Heart right ventricle (tissue), 16 donors: Measurements from ENCODE around the gene GPHN. TPM values are rescaled to one million over a fixed set of nuclear protein-coding genes. Genes with fewer than 3 reads are reported as not detected.

Source experiments
- ATAC-seq, 8 donors: fragments of 200-7000 bp; cut with Tn5 transposase; one replicate each; pipeline ENCODE4 v1.9.1; 2020; ENCODE audit warnings: mild to moderate bottlenecking in 8 of 8, moderate library complexity in 8 of 8, moderate number of reproducible peaks in 1 of 8
- DNase-seq, 2 donors: peaks; one replicate each; pipeline ENCODE4 v3.0.0-alpha.2; 2020
- H3K27ac ChIP-seq, 10 donors: fragments of 200-600 bp; sonication (generic) in 2 of 10; one replicate each; pipeline versions ENCODE4 v1.5.0 to v1.8.0; 2020 to 2022; ENCODE audit warnings: mild to moderate bottlenecking in 3 of 10
- H3K27me3 ChIP-seq, 7 donors: fragments of 200-600 bp; one replicate each; pipeline ENCODE4 v1.8.0; 2021 to 2022; ENCODE audit warnings: mild to moderate bottlenecking in 2 of 7
- H3K36me3 ChIP-seq, 9 donors: fragments of 200-600 bp; sonication (generic) in 1 of 9; one replicate each; pipeline versions ENCODE4 v1.5.0 to v1.8.0; 2020 to 2022; ENCODE audit warnings: mild to moderate bottlenecking in 2 of 9
- H3K4me1 ChIP-seq, 9 donors: fragments of 200-600 bp; sonication (generic) in 1 of 9; one replicate each; pipeline versions ENCODE4 v1.5.0 to v1.8.0; 2020 to 2022; ENCODE audit warnings: mild to moderate bottlenecking in 4 of 9
- H3K4me3 ChIP-seq, 10 donors: fragments of 200-600 bp; sonication (generic) in 2 of 10; one replicate each; pipeline versions ENCODE4 v1.5.0 to v1.8.0; 2020 to 2022; ENCODE audit warnings: mild to moderate bottlenecking in 7 of 10, moderate library complexity in 2 of 10
- H3K9me3 ChIP-seq, 11 donors: fragments of 200-600 bp in 10 of 11; sonication (generic) in 2 of 11; one replicate each; pipeline versions ENCODE4 v1.5.0 to v1.8.0; 2013 to 2022; ENCODE audit warnings: mild to moderate bottlenecking in 2 of 11, control low read depth in 1 of 11, moderate library complexity in 1 of 11
- CTCF ChIP-seq, 9 donors: fragments of 200-600 bp; sonication (generic) in 2 of 9; IDR thresholded peaks; one replicate each; pipeline versions ENCODE4 v1.5.0 to v1.8.0; 2021 to 2022; ENCODE audit warnings: antibody characterized with exemption in 9 of 9, mild to moderate bottlenecking in 5 of 9, moderate library complexity in 1 of 9
- WGBS, 2 donors: extraction: QIAGEN DNeasy Blood & Tissue Kit; methylation state at CpG; one replicate each; pipeline ENCODE4 v1.1.7; 2013; ENCODE audit warnings: inconsistent platforms in 1 of 2; 5-methylcytosine and 5-hydroxymethylcytosine counted together
- intact Hi-C, 10 donors: fragments of 100-400 bp; cut with DNase I; formaldehyde crosslinking; loops; one replicate each; pipeline versions ENCODE4 v1.11.1 to v1.14.2; 2022
- polyA plus RNA-seq, 2 donors: library from polyadenylated mRNA; stranded (reverse); fragments of 200-250 nt; gene quantifications; one replicate each; pipeline ENCODE4 v1.2.3, GENCODE V29; 2013
- total RNA-seq, 10 donors: library from RNA; stranded (reverse); fragmentation: NEBNext Ultra II Directional in 3 of 10; extraction: Animal tissue kit (Norgen Biotek cat#: 25700) in 3 of 10; gene quantifications; one replicate each; pipeline versions ENCODE4 v1.2.1 to v1.2.4, GENCODE V29; 2021 to 2023
- donor health status: Arrhythmogenic right ventricular cardiomyopathy.
- donor health status: ischemic (EF 13 %, LVEDD 7.1; RV severe dilation, severe dysfunction).
- donor health status: healthy with polysubstance abuse.
- donor health status: DM: no; HTN: yes; CAD: no.
- donor health status: DM: no; HTN: no; CAD: no.
- donor health status: ischemic (EF 25% LVEDD 6.9; RV normal size, moderate dysfunction).
- donor health status: ischemic (EF 25% LVEDD 5.7; RV mildly dilated, moderate dysfunction).
- donor health status: healthy.
- donor health status: DM: yes; HTN: yes; CAD: no.
- donor health status: Ischemic cardiomyopathy.
- donor health status: ischemic (EF 35%, LVEDD 5.7; RV mildly dilated, moderate dysfunction).
- donor health status: nonischemic (EF 11% LVEDD 7.7; RV severe dilation, severe dysfunction).
- donor health status: DM: yes; HTN: yes; CAD: no.
- donor health status: PGD.
- donor health status: ischemic (EF 29% LVEDD 5.4; RV normal size, mild dysfunction).
- donor health status: nonischemic (EF 23%, LVEDD 6.1; RV moderate dilation, normal function).

The GPHN gene
- total and polyA plus RNA-seq, 12 donors: 12.2 to 48.0 (median 32.2) TPM

GRCh38 chr14:66606826-66607225 lies 98.9 kb downstream of the GPHN start:
- DNase-seq (no peak), ATAC-seq (no peak)
- no peaks in the 10 kb centered on the region for H3K27me3 ChIP-seq
- no peak overlapping the region for H3K4me3 ChIP-seq
- intact Hi-C loops: no loop called here
- H3K4me1 ChIP-seq: peaks cover 0 to 4% (median 0%) of the 10 kb centered on the region in 9 donors
- H3K36me3 ChIP-seq: no peaks in the 10 kb centered on the region
- 90 to 94% methylated on average over 2 of the region's 2 CpGs for WGBS, 2 donors
- H3K9me3 ChIP-seq: peaks cover 0 to 27% (median 0%) of the 10 kb centered on the region in 11 donors
- no peak overlapping the region for H3K27ac ChIP-seq
- no peak for TF ChIP-seq CTCF (IDR thresholded peaks at IDR 0.05)

GRCh38 chr14:66610154-66610563 lies 102.2 kb downstream of the GPHN start:
- WGBS, 2 donors: 76 to 78% methylated on average over 4 of the region's 4 CpGs
- no peaks in the 10 kb centered on the region for H3K36me3 ChIP-seq
- H3K4me3 ChIP-seq: no peak overlapping the region
- intact Hi-C loops: no loop called here
- H3K27ac ChIP-seq: no peak overlapping the region
- peaks cover 0 to 30% (median 0%) of the 10 kb centered on the region in 11 donors for H3K9me3 ChIP-seq
- TF ChIP-seq CTCF (IDR thresholded peaks at IDR 0.05): peak in 4 of 9 donors; percentile 11 to 25 (median 16)
- H3K4me1 ChIP-seq: no peaks in the 10 kb centered on the region
- no peaks in the 10 kb centered on the region for H3K27me3 ChIP-seq
- ATAC-seq (no peak), DNase-seq (no peak)

GRCh38 chr14:66613344-66613743 lies 105.4 kb downstream of the GPHN start:
- Histone ChIP-seq H3K4me3 (no peak overlapping the region), H3K4me1 (no peaks in the 10 kb centered on the region), H3K27ac (no peak overlapping the region), H3K9me3 (peaks cover 0 to 47% (median 12%) of the 10 kb centered on the region in 11 donors), H3K27me3 (no peaks in the 10 kb centered on the region), H3K36me3 (no peaks in the 10 kb centered on the region)
- ATAC-seq: no peak
- DNase-seq: no peak
- no peak for TF ChIP-seq CTCF (IDR thresholded peaks at IDR 0.05)
- intact Hi-C loops: no loop called here
- 92 to 99% methylated on average over 2 of the region's 2 CpGs for whole genome bisulfite sequencing, 2 donors

- WGBS, 2 donors: 91 to 93% methylated on average over 2 of the region's 2 CpGs
- intact Hi-C loops: loop anchor here in 5 of 10 donors (5.0 to 10.0 kb wide), 7 partner anchors 42 to 667 kb away; no protein-coding TSS in a partner anchor
- Histone ChIP-seq H3K9me3 (peaks cover 0 to 28% (median 12%) of the 10 kb centered on the region in 11 donors), H3K27ac (no peak overlapping the region), H3K4me3 (no peak overlapping the region), H3K36me3 (no peaks in the 10 kb centered on the region), H3K27me3 (no peaks in the 10 kb centered on the region), H3K4me1 (peaks cover 0 to 14% (median 11%) of the 10 kb centered on the region in 9 donors)
- ATAC-seq (no peak), DNase-seq (no peak)
- TF ChIP-seq CTCF (IDR thresholded peaks at IDR 0.05): no peak
These were observed 112.0 kb downstream of the GPHN start for GRCh38 chr14:66619952-66620351.
